Smooth muscle cell (in vitro differentiated cells): ENCODE data around the gene AURKAIP1. TPM values are rescaled to one million over a fixed set of nuclear protein-coding genes. Genes with fewer than 3 reads are reported as not detected.

Experiments
- DNase-seq: peaks from one replicate; lab custom pipeline; 2025; ENCODE audit not compliant: unreplicated experiment; lab: John Stamatoyannopoulos, UW
- H2AFZ ChIP-seq: fragments of 200-600 bp; sonication (generic); 2 replicates; pipeline ENCODE4 v1.6.0; 2016; ENCODE audit warnings: antibody characterized with exemption, low read depth, mild to moderate bottlenecking
- H3F3A ChIP-seq: fragments of 200-600 bp; sonication (generic); 2 replicates; pipeline ENCODE4 v1.6.0; 2017; ENCODE audit warnings: antibody characterized with exemption, low read depth
- H3K27ac ChIP-seq: fragments of 200-600 bp; sonication (generic); 2 replicates; pipeline ENCODE4 v1.5.1; 2016; ENCODE audit warnings: low read depth, mild to moderate bottlenecking
- H3K27me3 ChIP-seq: fragments of 200-600 bp; sonication (generic); 2 replicates; pipeline ENCODE4 v1.6.1; 2016; ENCODE audit warnings: low read depth, mild to moderate bottlenecking
- H3K36me3 ChIP-seq: fragments of 200-600 bp; sonication (generic); 2 replicates; pipeline ENCODE4 v1.5.1; 2016; ENCODE audit warnings: low read depth
- H3K4me1 ChIP-seq: fragments of 200-600 bp; sonication (generic); 2 replicates; pipeline ENCODE4 v1.5.1; 2016; ENCODE audit warnings: low read depth
- H3K4me2 ChIP-seq: fragments of 200-600 bp; sonication (generic); 2 replicates; pipeline ENCODE4 v1.6.0; 2016; ENCODE audit warnings: mild to moderate bottlenecking
- H3K4me3 ChIP-seq: fragments of 200-600 bp; sonication (generic); 2 replicates; pipeline ENCODE4 v1.5.1; 2016; ENCODE audit warnings: mild to moderate bottlenecking
- H3K79me2 ChIP-seq: fragments of 200-600 bp; sonication (generic); 2 replicates; pipeline ENCODE4 v1.6.0; 2016; ENCODE audit warnings: low read depth, mild to moderate bottlenecking
- H3K9ac ChIP-seq: fragments of 200-600 bp; sonication (generic); 2 replicates; pipeline ENCODE4 v1.6.0; 2016; ENCODE audit warnings: low read depth
- H3K9me3 ChIP-seq: fragments of 200-600 bp; sonication (generic); replicated peaks from 2 replicates; pipeline ENCODE4 v1.5.1; 2016; ENCODE audit warnings: low read depth
- H4K20me1 ChIP-seq: fragments of 200-600 bp; sonication (generic); 2 replicates; pipeline ENCODE4 v1.6.0; 2016; ENCODE audit warnings: low read depth
- CTCF ChIP-seq: fragments of 200-600 bp; sonication (generic); IDR thresholded peaks from 2 replicates; pipeline ENCODE4 v1.5.1; 2017; ENCODE audit warnings: borderline replicate concordance, mild to moderate bottlenecking, antibody characterized with exemption; ENCODE audit not compliant: insufficient read depth, poor library complexity, severe bottlenecking
- WGBS: methylation state at CpG from one replicate; pipeline ENCODE4 v1.1.7; 2016; ENCODE audit warnings: low lambda C conversion rate; 5-methylcytosine and 5-hydroxymethylcytosine counted together
- polyA plus RNA-seq: library from polyadenylated mRNA; unstranded; fragments of >200 nt; fragmentation: Nextera tagmentation; extraction: Ambion mirVana; gene quantifications from 2 replicates; pipeline ENCODE4 v1.2.1, GENCODE V29; 2016
- total RNA-seq: library from RNA; depleted of rRNA; stranded (reverse); fragments of >200 nt; gene quantifications from 2 replicates; pipeline ENCODE4 v1.2.3, GENCODE V29; 2014

The AURKAIP1 gene
- total and polyA plus RNA-seq, 2 experiments from 2014 or later: 60.1 to 214 TPM

- 50% methylated on average over 1 of the region's 8 CpGs for WGBS
- peak overlapping the region; percentile 64 for H3K4me3 ChIP-seq
- H3K79me2 ChIP-seq: peaks cover 51% of the 10 kb centered on the region
- peaks cover 44% of the 10 kb centered on the region for H3K4me1 ChIP-seq
- H4K20me1 ChIP-seq: peaks cover 63% of the 10 kb centered on the region
- H3K36me3 ChIP-seq: no peaks in the 10 kb centered on the region
- H3F3A ChIP-seq: peaks cover 33% of the 10 kb centered on the region
- H3K9me3 ChIP-seq: no peaks in the 10 kb centered on the region
- peak overlapping the region; percentile 85 for H3K9ac ChIP-seq
- peak overlapping the region; percentile 96 for H3K27ac ChIP-seq
- no peak for DNase-seq
- H3K27me3 ChIP-seq: no peaks in the 10 kb centered on the region
- no peak for TF ChIP-seq CTCF
- H3K4me2 ChIP-seq: peak overlapping the region; percentile 92
- no peak overlapping the region for H2AFZ ChIP-seq
These were observed 18.7 kb downstream of the AURKAIP1 start for GRCh38 chr1:1356166-1356795.

- H3K4me2 ChIP-seq: peak overlapping the region; percentile 92
- 20% methylated on average over 12 of the region's 52 CpGs for WGBS
- no peak for TF ChIP-seq CTCF
- H3K79me2 ChIP-seq: peaks cover 51% of the 10 kb centered on the region
- H3K4me1 ChIP-seq: peaks cover 38% of the 10 kb centered on the region
- peaks cover 27% of the 10 kb centered on the region for H3F3A ChIP-seq
- no peak overlapping the region for H3K9ac ChIP-seq
- H3K9me3 ChIP-seq: no peaks in the 10 kb centered on the region
- peak overlapping the region; percentile 64 for H3K4me3 ChIP-seq
- H3K27me3 ChIP-seq: no peaks in the 10 kb centered on the region
- DNase-seq: no peak
- no peak overlapping the region for H3K27ac ChIP-seq
- H4K20me1 ChIP-seq: peaks cover 63% of the 10 kb centered on the region
- H3K36me3 ChIP-seq: no peaks in the 10 kb centered on the region
- H2AFZ ChIP-seq: no peak overlapping the region
These were observed 19.6 kb downstream of the AURKAIP1 start for GRCh38 chr1:1355416-1355815.

- TF ChIP-seq CTCF: no peak
- no peak overlapping the region for H3K4me3 ChIP-seq
- peaks cover 31% of the 10 kb centered on the region for H3K4me1 ChIP-seq
- H3K4me2 ChIP-seq: peak overlapping the region; percentile 92
- no peak for DNase-seq
- H3K27me3 ChIP-seq: no peaks in the 10 kb centered on the region
- no peak overlapping the region for H3K9ac ChIP-seq
- peaks cover 24% of the 10 kb centered on the region for H3F3A ChIP-seq
- H2AFZ ChIP-seq: no peak overlapping the region
- H3K9me3 ChIP-seq: no peaks in the 10 kb centered on the region
- H4K20me1 ChIP-seq: peaks cover 63% of the 10 kb centered on the region
- H3K36me3 ChIP-seq: no peaks in the 10 kb centered on the region
- peaks cover 51% of the 10 kb centered on the region for H3K79me2 ChIP-seq
- H3K27ac ChIP-seq: no peak overlapping the region
- 67% methylated on average over 76 of the region's 116 CpGs for WGBS
These were observed 20.4 kb downstream of the AURKAIP1 start for GRCh38 chr1:1354271-1355247.
